NCI-H1417 treated with DMSO at 0.1 percent for 48 hours (cell line): ENCODE data around the gene DYNLT2B.
A peak's percentile ranks its signal among the peaks of the same experiment; 100 is the strongest.
"Not testable (repeated sequence)": the region's sequence is repeated elsewhere in the genome, so short reads cannot be mapped to it uniquely, and the experiment has no call there.

ENCODE experiments used
- DNase-seq: peaks from one replicate; lab custom pipeline; 2025; lab: John Stamatoyannopoulos, UW

The DYNLT2B gene

DNA sequence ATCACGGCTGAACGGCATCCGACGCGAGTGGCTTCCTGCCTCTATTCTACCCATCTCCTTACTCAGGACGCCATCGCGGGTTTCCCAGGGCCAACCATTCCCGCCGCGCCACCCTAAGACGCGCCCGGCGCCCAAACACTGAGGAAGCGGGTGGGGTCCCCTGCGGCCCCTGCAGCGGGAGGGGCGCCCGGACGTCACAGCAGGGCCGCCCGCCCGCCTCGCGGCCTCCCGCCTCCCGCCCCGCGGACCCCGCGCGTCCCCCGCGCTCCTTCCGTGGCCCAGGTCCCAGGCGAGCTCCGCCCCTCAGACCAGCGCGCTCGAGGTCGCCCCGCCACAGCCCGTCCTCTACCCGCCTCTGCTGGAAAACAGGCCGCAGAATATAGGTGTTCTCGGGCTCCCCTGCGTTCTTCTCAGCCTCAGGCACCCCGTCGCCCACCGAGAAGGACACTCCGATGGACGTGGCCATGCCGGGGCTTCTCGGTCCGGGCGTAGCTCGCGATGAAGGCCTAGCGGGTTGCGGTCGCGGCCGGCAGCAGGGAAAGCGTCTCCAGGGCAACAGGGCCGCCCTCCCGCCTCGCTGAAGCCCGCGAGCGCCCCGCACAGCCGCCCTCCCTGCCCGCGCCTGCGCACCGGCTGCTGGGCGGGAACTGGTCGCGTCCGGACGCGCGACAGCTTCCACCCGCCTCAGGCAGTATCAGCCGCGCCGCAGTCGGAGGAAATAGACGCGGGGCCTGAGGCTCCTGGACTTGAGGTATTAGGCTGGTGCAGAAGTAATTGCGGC is at the start of gene DYNLT2B:
DYNLT2B (minus strand) TSS at position 554 of the 781 bp plus-strand sequence; CDS start at position 466, 88 bp downstream.
- peak; percentile 74 for DNase-seq

DNA sequence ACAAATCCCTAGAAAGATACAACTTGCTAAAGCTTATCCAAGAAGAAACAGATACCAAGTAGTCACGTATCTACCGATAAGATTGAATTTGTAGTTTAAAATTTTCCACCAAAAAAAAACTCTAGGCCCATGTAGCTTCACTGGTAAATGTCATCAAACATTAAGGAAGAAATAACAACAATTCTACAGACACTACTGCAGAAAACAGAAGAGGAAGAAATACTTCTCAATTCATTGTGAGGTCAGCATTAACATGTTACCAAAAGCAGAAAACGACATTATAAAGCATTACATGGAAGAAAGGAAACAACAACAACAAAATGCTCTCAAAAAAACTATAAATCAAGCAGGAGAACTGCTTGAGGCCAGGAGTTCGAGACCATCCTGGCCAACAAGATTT is 47.7 kb upstream of the DYNLT2B start:
- DNase-seq: no peak

DNA sequence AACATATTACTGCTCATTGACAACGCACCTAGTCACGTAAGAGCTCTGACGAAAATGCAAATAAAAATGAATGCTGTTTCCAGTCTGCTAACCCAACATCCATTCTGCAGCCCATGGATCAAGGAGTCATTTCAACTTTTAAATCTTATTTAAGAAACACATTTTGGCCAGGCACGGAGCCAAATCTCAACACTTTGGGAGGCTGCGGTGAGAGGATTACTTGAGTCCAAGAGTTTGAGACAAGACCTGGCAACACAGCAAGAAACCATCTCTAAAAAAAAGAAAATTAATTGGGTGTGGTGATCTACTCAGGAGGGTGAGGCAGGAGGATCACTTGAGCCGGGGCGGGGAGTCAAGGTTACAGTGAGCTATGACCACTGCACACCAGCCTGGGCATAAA is 42.5 kb upstream of the DYNLT2B start:
- DNase-seq: no peak

DNA sequence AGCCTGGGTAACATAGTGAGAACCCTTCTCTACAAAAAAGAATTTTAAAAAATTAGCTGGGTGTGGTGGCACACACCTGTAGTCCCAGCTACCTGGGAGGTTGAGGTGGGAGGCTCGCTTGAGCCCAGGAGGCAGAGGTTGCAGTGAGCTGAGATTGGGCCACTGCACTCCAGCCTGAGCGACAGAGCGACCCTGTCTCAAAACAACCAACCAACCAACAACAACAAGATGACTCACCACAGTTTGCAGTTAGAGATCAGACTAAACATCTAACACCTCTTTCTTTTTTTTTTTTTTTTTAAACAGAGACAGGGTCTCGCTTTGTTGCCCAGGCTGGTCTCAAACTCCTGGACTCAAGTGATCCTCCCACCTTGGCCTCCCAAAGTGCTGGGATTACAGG is 40.5 kb upstream of the DYNLT2B start:
- not testable (repeated sequence) for DNase-seq

DNA sequence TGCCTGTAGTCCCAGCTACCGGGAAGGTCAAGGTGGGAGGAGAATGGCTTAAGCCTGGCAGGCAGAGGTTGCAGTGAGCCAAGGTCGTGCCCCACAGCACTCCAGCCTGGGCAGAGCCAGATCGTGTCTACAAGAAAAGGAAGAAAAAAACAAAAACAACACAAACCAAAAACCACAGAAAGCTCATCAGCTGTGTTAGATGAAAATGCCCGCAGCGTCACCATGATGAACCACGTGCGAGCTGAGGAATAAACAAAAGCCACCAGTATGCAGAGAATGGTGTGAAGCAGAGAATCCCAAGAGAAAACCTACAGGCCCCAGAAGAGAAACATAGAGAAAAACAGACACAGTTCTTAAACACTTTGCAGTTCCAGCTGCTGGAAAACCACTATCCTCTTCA is 39.9 kb upstream of the DYNLT2B start:
- no peak for DNase-seq

DNA sequence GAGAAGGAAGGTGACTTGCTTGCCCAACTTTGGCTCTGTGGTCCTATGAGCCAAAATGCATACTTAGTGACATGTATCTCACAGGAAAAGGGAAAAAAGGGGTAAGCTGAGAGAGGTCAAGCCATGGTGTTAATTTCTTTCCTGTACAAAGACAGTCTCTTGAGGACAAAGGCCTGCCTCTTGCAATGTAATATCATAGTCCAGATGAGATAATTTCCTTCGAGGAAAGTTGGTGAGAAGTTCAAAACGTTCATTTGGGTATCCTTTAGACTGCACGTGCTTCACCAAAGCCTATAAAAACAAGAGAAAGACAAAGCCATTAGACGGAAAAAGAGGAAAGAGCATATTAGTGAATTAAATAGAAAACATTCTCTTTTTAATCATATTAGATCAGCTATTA is 38.5 kb upstream of the DYNLT2B start:
- no peak for DNase-seq

DNA sequence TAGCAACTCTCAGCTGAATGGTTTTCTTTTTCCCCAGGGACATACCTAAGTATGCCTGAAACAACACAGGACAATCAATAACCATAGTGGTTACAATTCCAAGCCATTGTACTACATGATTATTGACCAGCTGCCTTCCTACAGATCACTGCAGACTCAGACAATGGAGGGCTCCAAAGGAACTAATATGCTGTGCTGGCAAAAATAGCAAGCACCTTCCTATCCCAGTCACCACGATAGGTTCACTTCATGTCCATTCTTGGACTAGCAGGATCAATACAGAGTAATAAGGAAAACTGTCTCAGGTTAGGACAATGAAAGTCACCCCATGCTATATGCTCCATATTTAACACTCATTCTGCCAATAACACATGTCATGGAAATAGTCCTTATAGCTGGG is 37.6 kb upstream of the DYNLT2B start:
- DNase-seq: no peak

DNA sequence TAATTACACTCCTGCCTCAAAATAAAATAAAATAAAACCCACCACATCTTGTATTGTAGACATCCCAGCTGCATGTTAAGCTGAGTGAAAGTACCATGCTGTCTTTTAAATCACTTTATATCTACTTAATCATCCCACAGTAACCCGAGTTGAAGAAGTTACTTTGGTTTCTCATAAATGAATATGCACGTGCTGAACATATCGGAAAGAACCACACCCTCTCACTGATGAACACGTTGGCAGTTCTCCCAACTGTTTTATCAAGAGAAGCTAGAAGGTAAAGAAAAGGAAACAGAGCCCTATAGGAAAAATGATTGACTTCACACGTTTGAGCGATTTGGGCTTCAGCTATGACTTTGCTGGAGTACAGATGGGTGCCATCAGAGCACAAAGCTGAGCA is 36.1 kb upstream of the DYNLT2B start:
- no peak for DNase-seq

DNA sequence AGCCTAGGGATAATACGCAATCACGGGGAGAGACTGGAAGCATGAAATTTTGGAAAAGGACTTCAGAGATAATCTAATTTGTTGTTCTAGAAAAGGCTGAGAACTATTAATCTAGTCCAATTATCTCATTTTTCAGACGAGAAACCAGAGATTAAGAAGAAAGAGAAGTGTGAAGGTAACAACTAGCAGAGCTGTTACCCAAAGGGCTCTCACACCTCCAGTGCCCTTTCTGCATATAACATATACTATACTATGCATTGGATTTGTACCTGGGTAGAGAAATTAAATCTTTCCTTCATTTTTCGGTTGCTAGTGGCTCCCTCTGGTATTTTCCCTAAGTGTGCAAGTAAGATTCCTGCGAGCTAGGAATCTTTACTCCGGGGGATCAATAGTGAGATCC is 33.5 kb upstream of the DYNLT2B start:
- no peak for DNase-seq

DNA sequence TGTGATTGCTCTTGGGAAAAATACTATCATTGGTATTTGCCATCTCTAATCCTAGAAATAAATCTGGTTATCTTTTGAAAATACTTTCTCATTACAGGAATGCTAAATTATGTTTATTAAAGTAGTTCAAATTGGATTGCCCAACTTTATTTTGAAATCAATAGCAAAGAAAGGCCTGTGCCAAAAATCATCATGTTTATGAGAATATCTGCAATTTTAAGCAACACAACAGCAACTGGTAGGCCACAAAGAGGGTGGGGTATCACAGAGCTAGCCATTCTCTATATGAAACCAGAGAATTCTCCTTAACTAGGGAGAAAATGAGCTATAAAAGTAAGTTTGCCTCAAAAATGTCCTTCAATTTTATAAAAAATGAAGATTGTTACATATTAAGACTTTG is 32.0 kb upstream of the DYNLT2B start:
- DNase-seq: no peak

DNA sequence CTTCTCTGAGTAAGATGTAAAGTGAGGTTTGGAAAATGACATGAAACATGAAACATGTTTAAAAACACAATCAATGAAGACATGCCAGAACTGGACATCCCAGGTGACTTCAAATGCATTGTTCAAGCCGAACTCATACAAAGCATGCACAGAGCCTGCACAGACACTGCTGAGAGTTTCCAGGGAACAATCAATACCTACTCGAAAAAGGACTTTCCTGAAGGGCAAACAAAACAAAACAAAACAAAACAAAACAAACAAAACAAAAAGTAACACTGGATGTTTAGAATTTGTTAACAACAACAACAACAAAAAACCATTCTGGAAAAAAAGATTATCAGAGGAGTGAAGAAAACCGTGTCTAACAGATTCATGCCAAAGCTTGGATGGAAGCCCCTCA is 30.7 kb upstream of the DYNLT2B start:
- no peak for DNase-seq

DNA sequence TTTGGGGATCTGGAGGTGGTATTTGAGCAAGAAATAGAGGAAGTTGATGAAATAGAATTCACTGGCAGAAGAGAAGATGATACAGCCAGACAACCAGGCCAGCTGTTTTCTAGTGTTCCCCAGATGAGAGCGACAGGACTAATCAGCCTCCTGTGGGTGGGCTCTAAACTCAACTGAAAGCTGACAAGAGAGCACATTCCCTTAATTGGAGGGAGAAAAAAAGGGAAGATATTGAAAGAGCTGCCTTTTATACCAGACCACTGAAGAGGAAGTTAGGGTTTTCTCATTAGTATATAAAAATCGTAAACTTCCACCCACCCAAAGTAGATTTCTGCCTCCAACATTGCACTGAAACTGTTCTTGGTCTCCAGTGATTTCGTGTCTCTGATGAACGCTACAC is 26.6 kb upstream of the DYNLT2B start:
- no peak for DNase-seq

DNA sequence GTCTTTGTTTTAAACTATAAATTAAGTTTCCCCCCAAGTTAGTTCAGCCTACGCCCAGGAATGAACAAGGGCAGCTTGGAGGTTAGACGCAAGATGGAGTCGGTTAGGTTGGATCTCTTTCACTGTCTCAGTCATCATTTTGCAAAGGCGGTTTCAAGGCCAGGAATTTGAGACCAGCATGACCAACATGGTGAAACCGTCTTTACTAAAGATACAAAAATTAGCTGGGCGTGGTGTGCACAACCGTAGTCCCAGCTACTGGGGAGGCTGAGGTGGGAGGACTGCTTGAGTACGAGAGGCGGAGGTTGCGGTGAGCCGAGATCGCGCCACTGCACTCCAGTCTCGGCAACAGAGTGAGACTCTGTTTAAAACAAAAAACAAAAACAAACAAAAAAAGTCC is 25.9 kb upstream of the DYNLT2B start:
- not testable (repeated sequence) for DNase-seq

DNA sequence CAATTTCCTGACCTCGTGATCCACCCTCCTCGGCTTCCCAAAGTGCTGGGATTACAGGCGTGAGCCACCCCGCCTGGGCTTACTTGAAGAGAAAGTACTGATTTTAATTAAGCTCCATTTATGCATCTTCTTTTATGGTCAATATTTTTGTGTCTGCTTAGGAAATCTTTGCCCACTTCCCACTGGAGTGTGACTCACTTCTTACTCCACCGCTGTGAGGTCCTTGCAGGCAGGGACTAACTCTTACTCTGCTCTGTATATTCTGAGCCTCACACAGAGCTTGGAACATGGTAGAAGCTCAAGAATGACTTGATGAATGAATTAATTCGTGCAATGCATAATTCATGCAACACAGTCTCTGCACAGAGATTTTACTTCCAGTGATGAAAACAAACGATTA is 23.1 kb upstream of the DYNLT2B start:
- no peak for DNase-seq

DNA sequence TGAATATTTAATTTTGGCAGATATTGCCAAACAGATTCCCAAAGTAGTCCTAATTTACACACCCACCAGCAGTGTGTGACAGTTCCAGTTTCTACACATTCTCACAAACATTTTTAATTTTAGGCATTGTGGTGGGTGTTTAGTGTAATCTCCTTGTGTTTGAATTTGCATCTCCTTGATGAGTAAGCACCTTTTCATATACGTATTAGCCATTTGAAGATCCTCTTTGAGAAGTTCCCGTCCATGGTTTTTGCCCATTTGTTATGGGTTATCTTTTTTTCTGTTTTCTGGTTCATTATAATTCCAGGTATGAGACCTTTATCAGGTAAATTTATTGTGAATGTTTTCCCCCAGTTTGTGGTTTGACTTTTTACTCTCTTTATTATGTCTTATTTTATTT is 22.4 kb upstream of the DYNLT2B start:
- DNase-seq: no peak

DNA sequence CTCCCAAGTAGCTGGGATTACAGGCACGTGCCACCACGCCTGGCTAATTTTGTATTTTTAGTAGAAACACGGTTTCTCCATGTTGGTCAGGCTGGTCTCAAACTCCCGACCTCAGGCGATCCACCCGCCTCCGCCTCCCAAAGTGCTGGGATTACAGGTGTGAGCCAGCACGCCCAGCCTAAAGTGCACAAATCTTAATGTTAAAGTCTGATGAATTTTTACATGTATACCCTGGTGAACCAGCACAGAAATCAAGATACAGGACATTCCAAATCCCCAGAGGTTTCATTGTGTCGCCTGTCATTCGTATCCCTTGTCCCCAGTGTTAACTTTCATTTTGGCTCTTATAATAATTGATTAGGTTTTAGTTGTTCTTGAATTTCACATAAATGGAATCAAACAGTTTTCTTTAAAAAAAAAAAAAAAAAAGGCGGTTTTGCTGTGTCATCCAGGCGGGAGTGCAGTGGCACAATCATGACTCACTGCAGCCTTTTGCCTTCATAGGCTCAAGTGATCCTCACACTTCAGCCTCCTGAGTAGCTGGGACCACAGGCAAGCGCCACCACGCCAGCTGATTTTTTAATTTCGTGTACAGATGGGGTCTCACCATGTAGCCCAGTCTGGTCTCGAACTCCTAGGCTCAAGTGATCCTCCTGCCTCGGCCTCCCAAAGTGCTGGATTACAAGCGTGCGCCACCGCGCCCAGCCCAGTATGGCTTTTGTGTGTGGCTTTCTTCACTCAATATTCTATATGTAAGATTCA is 21.6 kb upstream of the DYNLT2B start:
- no peak for DNase-seq

DNA sequence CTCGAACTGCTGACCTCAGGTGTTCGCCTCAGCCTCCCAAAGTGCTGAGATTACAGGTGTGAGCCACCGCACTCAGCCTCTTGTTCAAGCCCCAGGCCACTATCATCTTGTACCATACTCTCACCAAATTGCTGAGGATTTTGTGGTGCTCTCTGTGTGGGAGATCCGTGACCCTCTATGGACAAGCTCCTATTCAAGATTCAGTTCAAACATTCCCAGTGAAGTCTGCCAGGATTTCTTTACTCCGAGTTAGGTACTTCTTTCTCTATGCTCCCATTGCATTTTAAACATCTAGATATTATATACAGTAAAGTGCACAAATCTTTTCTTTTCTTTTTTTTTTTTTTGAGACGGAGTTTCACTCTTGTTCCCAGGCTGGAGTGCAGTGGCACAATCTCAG is 21.0 kb upstream of the DYNLT2B start:
- no peak for DNase-seq

DNA sequence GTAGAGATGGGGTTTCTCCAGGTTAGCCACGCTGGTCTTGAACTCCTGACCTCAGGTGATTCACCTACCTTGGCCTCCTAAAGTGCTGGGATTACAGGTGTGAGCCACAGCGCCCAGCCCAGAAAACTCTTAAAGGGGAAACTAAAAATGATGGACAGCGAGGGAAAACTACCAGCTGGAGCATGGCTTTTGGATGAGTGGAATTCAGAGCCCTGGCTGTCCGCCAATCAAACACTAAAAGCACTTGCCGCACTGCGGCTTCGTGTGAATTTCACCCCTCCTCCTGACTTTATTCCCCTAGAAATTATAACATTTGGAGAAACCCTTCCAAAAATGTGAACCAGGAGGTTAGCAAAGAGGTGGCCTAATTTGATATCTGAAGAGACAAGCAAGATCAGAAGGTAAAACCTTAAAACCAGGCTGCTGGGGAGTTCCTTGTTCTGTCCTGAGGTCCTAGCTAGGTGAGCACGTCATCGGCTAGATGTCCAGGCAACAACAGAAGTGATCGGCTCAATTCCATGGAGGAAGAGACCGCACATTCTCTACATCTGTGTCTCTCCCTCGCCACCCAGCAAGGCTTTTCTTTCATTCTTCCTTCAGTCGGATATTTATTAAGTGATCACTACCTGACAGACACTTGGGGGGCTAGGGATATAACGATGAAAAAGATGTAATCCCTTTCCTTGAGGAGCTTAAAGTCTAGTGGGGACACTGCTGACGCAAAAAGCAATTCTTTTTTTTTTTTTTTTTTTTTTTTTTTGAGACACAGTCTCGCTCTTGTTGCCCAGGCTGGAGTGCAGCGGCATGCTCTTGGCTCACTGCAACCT is 18.5 kb upstream of the DYNLT2B start:
- no peak for DNase-seq

DNA sequence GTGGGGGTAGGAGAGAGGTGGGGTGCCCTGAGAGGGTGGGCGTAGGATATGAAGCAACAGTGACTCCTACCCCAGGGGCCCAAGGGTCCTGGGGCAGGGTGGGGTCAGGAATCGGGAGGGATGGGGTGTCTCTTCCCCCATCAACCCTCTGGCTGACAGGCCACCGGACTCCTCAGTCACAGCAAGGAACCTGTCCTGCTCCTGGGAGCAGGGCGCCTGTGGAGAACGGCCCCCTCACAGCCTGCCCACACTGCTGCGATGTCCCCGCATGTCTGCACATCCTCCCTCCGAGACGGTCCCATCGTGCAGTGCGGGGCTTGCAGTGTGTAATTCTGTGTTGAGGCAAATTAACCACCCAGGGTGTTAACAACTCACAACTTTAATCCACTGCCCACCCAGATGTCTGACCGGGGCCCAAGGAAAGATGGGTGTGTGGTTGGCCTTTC is 17.5 kb upstream of the DYNLT2B start:
- no peak for DNase-seq

DNA sequence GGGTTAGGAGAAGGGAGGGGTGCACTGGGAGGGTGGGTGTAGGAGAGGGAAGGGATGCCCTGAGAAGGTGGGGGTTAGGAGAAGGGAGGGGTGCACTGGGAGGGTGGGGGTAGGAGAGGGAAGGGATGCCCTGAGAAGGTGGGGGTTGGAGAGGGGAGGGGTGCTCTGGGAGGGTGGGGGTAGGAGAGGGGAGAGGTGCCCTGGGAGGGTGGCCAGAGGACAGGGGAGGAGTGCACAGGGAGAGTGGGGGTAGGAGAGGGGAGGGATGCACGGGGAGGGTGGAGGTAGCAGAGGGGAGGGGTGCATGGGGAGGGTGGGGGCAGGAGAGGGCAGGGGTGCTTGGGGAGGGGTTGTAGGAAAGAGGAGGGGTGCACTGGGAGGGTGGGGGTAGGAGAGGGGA is 16.9 kb upstream of the DYNLT2B start:
- DNase-seq: no peak

DNA sequence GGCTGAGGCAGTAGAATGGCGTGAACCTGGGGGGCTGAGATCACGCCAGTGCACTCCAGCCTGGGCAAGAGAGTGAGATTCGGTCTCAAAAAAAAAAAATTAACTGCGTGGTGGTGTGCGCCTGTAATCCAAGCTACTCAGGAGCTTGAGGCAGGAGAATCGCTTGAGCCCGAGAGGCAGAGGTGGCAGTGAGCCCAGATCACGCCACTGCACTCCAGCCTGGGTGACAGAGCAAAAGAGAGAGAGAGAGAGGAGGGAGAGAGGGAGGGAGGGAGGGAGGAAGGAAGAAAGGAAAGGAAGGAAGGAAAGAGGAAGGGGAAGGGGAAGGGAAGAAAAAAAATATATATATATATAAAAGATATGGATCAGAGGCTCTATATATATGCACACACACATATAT is 14.1 kb upstream of the DYNLT2B start:
- DNase-seq: no peak

DNA sequence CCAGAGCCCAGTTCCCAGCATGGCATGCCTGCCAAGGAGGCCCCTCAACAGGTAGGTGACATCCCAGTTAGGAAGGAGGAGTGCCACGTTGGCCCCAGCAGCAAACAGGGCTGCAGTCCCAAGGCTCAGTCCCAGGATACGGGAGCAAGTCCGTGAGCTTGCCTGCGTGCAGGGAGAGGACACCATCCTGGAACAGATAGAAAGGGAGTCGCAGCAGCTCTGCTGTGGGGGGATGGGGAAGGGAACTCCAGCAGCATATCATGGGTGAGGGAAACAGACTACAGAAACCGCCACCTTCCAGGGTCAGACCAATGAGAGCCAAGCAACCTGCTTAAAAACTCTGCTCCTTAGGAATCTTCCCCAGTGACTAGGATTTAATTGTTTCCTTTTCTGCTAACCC is 9.4 kb upstream of the DYNLT2B start:
- DNase-seq: no peak

DNA sequence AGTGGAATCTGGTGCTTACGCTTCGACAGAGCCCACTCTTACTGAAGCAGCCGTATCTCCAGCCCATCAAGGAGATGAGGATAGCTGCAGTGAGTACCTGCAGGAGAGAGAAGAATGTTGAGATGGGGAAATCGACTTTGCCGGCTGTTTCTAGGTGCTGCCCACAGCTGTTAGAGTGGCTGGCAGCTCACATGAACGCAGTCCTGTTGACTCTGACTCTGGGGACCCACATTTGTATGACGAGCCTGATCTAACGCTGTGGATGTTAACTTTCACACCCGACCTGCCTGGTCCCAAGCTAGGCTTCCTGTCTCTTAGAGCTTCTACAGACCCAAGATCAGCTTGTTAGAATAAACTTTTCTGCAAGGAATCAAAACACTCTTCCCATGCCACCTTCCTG is 8.9 kb upstream of the DYNLT2B start:
- no peak for DNase-seq
